ENCODE data around the gene NUSAP1.
"Not testable (repeated sequence)": the region's sequence is repeated elsewhere in the genome, so short reads cannot be mapped to it uniquely, and the experiment has no call there.

Gene NUSAP1

GRCh38 chr15:41288464-41288863 lies 44.2 kb upstream of the NUSAP1 start:
- DNase-seq (ENCODE audit: low spot score): no peak
- in situ Hi-C loops (cut with MboI; ENCODE audit: low pct_unique_long_range_greater_than_20kb, low sequenced_read_pairs, unreplicated experiment): no loop called here
- no peak for TF ChIP-seq CTCF (IDR thresholded peaks at IDR 0.05; ENCODE audit: extremely low read depth, insufficient read depth, missing control alignments)

GRCh38 chr15:41289953-41290352 lies 42.7 kb upstream of the NUSAP1 start:
- TF ChIP-seq CTCF (IDR thresholded peaks at IDR 0.05; ENCODE audit: extremely low read depth, insufficient read depth, missing control alignments): no peak
- in situ Hi-C loops (cut with MboI; ENCODE audit: low pct_unique_long_range_greater_than_20kb, low sequenced_read_pairs, unreplicated experiment): no loop called here
- DNase-seq (ENCODE audit: low spot score): no peak

- peak; percentile 37 for DNase-seq (ENCODE audit: low spot score)
- in situ Hi-C loops (cut with MboI; ENCODE audit: low pct_unique_long_range_greater_than_20kb, low sequenced_read_pairs, unreplicated experiment): no loop called here
- TF ChIP-seq CTCF (IDR thresholded peaks at IDR 0.05; ENCODE audit: extremely low read depth, insufficient read depth, missing control alignments): no peak
Observed at GRCh38 chr15:41291065-41291631, 41.5 kb upstream of the NUSAP1 start.

- in situ Hi-C loops (cut with MboI; ENCODE audit: low pct_unique_long_range_greater_than_20kb, low sequenced_read_pairs, unreplicated experiment): no loop called here
Observed at GRCh38 chr15:41292521-41292920, 40.2 kb upstream of the NUSAP1 start.

GRCh38 chr15:41301139-41301538 lies 31.5 kb upstream of the NUSAP1 start:
- in situ Hi-C loops (cut with MboI; ENCODE audit: low pct_unique_long_range_greater_than_20kb, low sequenced_read_pairs, unreplicated experiment): not testable (repeated sequence)

More at GRCh38 chr15:41292521-41292920, 40.2 kb upstream of the NUSAP1 start:
- no peak for TF ChIP-seq CTCF (IDR thresholded peaks at IDR 0.05; ENCODE audit: extremely low read depth, insufficient read depth, missing control alignments)
- DNase-seq (ENCODE audit: low spot score): no peak

GRCh38 chr15:41301587-41301986 lies 31.1 kb upstream of the NUSAP1 start:
- no peak for TF ChIP-seq CTCF (IDR thresholded peaks at IDR 0.05; ENCODE audit: extremely low read depth, insufficient read depth, missing control alignments)
- DNase-seq (ENCODE audit: low spot score): no peak
- in situ Hi-C loops (cut with MboI; ENCODE audit: low pct_unique_long_range_greater_than_20kb, low sequenced_read_pairs, unreplicated experiment): no loop called here

More at GRCh38 chr15:41301139-41301538, 31.5 kb upstream of the NUSAP1 start:
- not testable (repeated sequence) for DNase-seq (ENCODE audit: low spot score)

- TF ChIP-seq CTCF (IDR thresholded peaks at IDR 0.05; ENCODE audit: extremely low read depth, insufficient read depth, missing control alignments): no peak
- DNase-seq (ENCODE audit: low spot score): no peak
- in situ Hi-C loops (cut with MboI; ENCODE audit: low pct_unique_long_range_greater_than_20kb, low sequenced_read_pairs, unreplicated experiment): no loop called here
Observed at GRCh38 chr15:41304149-41304770, 28.4 kb upstream of the NUSAP1 start.
